Measurements from ENCODE around the gene GDA. TPM values are rescaled to one million over a fixed set of nuclear protein-coding genes. Genes with fewer than 3 reads are reported as not detected.

The GDA gene
- total RNA-seq, 1 donor from 2014 or later = 0.18 TPM

GRCh38 chr9:72168075-72168474 lies 18.8 kb downstream of the GDA start:
- no peaks in the 10 kb centered on the region for H3K9me3 Mint-ChIP-seq
- CTCF ChIA-PET = no interaction called here
- POLR2A ChIA-PET = no interaction called here
- no peak overlapping the region for H3K27ac Mint-ChIP-seq
- no peak for TF ChIP-seq CTCF (IDR thresholded peaks at IDR 0.05)
- no peaks in the 10 kb centered on the region for H3K27me3 Mint-ChIP-seq
- H3K4me3 Mint-ChIP-seq = no peak overlapping the region
- ATAC-seq (ENCODE audit: low read depth) (no peak), DNase-seq (no peak)
- no peaks in the 10 kb centered on the region for H3K4me1 Mint-ChIP-seq
- H3K36me3 Mint-ChIP-seq (ENCODE audit: low read depth) = no peaks in the 10 kb centered on the region
- intact Hi-C loops (cut with micrococcal nuclease) = no loop called here

GRCh38 chr9:72169178-72169577 lies 19.9 kb downstream of the GDA start:
- ChIA-PET CTCF (no interaction called here), POLR2A (no interaction called here)
- no peaks in the 10 kb centered on the region for H3K9me3 Mint-ChIP-seq
- no peak overlapping the region for H3K4me3 Mint-ChIP-seq
- H3K4me1 Mint-ChIP-seq = no peaks in the 10 kb centered on the region
- H3K36me3 Mint-ChIP-seq (ENCODE audit: low read depth) = no peaks in the 10 kb centered on the region
- no peak for DNase-seq
- no peak overlapping the region for H3K27ac Mint-ChIP-seq
- no peak for TF ChIP-seq CTCF (IDR thresholded peaks at IDR 0.05)
- no peak for ATAC-seq (ENCODE audit: low read depth)
- intact Hi-C loops (cut with micrococcal nuclease) = no loop called here
- no peaks in the 10 kb centered on the region for H3K27me3 Mint-ChIP-seq

GRCh38 chr9:72173080-72173479 lies 23.8 kb downstream of the GDA start:
- ChIA-PET CTCF (no interaction called here), POLR2A (no interaction called here)
- no peak for ATAC-seq (ENCODE audit: low read depth)

GRCh38 chr9:72185561-72185960 lies 36.3 kb downstream of the GDA start:
- ChIA-PET CTCF (no interaction called here), POLR2A (no interaction called here)
- Mint-ChIP-seq H3K4me3 (no peak overlapping the region), H3K36me3 (ENCODE audit: low read depth) (no peaks in the 10 kb centered on the region), H3K27ac (no peak overlapping the region), H3K4me1 (no peaks in the 10 kb centered on the region), H3K9me3 (peaks cover 7% of the 10 kb centered on the region), H3K27me3 (peaks cover 5% of the 10 kb centered on the region)
- TF ChIP-seq CTCF (IDR thresholded peaks at IDR 0.05) = no peak
- intact Hi-C loops (cut with micrococcal nuclease) = no loop called here
- ATAC-seq (ENCODE audit: low read depth) (no peak), DNase-seq (no peak)

More at GRCh38 chr9:72173080-72173479, 23.8 kb downstream of the GDA start:
- no peak overlapping the region for H3K27ac Mint-ChIP-seq
- no peak for DNase-seq
- intact Hi-C loops (cut with micrococcal nuclease) = no loop called here
- peaks cover 2% of the 10 kb centered on the region for H3K27me3 Mint-ChIP-seq
- H3K9me3 Mint-ChIP-seq = no peaks in the 10 kb centered on the region
- H3K4me1 Mint-ChIP-seq = no peaks in the 10 kb centered on the region
- TF ChIP-seq CTCF (IDR thresholded peaks at IDR 0.05) = no peak
- H3K36me3 Mint-ChIP-seq (ENCODE audit: low read depth) = no peaks in the 10 kb centered on the region
- no peak overlapping the region for H3K4me3 Mint-ChIP-seq

GRCh38 chr9:72187121-72187695 lies 38.0 kb downstream of the GDA start:
- no peak overlapping the region for H3K4me3 Mint-ChIP-seq
- no peak for TF ChIP-seq CTCF (IDR thresholded peaks at IDR 0.05)
- peaks cover 5% of the 10 kb centered on the region for H3K27me3 Mint-ChIP-seq
- no peak for ATAC-seq (ENCODE audit: low read depth)
- no peaks in the 10 kb centered on the region for H3K36me3 Mint-ChIP-seq (ENCODE audit: low read depth)
- intact Hi-C loops (cut with micrococcal nuclease) = no loop called here
- no peak for DNase-seq
- ChIA-PET POLR2A (no interaction called here), CTCF (no interaction called here)
- H3K27ac Mint-ChIP-seq = no peak overlapping the region
- H3K4me1 Mint-ChIP-seq = no peaks in the 10 kb centered on the region
- H3K9me3 Mint-ChIP-seq = peaks cover 5% of the 10 kb centered on the region
